HCEC 1CT (cell line): Measurements from ENCODE around the gene APLNR.
"Not testable (repeated sequence)": the region's sequence is repeated elsewhere in the genome, so short reads cannot be mapped to it uniquely, and the experiment has no call there.

Experiments
- DNase-seq: peaks from one replicate; pipeline ENCODE4 v3.0.0-alpha.2; 2017

APLNR gene

DNA sequence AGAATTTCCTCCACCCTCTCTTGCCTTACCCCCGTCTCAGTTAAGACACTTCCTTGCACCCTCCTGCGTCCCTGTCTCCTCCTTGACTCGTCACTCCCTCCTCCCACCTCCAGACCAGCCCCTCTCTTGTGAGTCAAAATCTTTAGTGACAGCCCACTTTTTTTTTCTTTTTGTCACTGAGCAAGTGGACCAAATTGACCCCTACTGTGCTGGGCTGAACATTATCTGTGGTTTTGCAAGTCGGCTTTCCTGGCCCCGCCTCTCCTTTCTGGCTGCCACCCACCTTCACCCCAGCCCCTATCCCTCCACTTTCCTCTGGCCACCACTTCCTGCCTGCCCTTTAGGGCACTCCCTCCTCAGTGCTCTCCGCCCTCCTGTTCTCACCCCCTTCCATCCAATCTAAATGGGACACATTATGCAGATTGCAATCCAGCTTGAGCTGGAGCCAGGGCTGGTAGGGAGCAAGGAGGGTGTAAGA, at the start of gene APLNR:
Gene APLNR, minus strand, starts transcription at position 47 of the 478 bp plus-strand sequence. CDS start 246 bp downstream, outside the sequence.
- DNase-seq, result no peak

DNA sequence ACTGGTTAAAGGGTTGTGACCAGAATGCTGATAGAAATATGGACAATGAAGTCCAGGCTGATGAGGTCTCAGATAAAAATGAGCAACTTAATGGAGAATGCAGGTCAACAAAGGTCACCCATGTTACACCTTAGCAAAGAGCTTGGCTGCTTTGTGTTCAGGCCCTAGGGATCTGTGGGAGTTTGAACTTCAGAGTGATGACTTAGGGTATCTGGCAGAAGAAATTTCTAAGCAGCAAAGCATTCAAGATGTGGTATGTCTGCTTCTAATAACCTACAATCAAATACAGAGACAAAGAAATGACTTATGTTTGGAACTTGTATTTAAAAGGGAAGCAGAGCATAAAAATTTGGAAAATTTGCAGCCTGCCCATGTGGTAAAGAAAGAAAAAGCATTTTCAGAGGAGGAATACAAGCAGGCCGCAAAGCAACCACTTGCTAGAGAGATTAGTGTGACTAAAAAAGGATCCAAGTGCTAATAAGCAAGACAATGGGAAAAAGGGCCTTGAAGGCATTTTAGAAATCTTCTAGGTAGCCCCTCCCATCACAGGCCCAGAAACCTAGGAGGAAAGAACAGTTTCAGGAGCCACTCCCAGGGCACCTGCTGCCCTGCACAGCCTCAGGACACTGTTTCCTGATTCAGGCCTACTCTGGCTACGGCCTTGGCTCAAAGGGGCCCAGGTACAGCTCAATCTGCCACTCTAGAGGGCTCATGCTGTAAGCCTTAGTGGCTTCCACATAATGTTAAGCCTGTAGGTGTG, 46.4 kb upstream of the APLNR start:
- DNase-seq, result no peak

DNA sequence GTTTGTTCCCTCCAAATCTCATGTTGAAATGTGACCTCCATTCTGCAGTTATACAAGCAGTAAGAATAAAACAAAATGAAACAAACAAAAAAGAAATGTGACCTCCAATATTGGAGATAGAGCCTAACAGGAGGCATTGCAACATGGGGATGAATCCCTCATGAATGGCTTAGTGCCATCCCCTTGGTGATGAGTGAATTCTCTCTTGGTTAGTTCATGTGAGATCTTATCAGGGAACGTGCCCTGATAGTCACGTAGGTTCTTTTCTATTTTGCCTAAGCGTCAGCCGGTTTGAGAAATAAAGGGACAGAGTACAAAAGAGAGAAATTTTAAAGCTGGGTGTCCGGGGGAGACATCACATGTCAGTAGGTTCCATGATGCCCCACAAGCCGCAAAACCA, 44.5 kb upstream of the APLNR start:
- DNase-seq, result not testable (repeated sequence)

DNA sequence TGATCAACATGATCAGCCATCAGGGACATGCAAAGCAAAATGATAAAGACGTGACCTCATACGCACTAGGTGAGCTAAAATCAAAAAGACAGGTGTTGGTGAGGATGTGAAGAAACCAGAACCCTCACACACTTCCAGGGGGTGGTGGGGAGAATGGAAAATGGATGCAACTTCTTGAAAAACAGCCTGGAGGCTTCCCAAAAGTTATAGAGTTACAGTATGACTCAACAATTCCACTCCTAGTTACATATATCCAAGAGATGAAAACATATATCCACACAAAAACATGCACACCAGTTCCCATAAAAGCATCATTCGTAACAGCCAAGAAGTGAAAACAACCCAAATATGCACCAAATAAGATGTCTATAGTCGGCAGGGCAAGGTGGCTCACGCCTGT, 42.1 kb upstream of the APLNR start:
- peak; percentile 73 for DNase-seq

DNA sequence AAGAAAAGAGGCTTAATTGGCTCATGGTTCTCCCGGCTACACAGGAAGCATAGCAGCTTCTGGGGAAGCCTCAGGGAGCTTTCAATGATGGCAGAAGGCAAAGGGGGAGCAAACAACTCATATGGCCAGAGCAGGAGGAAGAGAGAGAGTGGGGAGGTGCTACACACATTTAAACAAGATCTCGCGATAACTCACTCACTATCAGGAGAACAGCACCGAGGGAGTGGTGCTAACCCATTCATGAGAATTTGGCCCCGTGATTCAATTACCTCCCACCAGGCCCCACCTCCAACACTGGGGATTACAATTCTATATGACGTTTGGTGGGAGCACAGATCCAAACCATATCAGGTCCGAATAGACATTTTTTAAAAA, 41.7 kb upstream of the APLNR start:
- no peak for DNase-seq

DNA sequence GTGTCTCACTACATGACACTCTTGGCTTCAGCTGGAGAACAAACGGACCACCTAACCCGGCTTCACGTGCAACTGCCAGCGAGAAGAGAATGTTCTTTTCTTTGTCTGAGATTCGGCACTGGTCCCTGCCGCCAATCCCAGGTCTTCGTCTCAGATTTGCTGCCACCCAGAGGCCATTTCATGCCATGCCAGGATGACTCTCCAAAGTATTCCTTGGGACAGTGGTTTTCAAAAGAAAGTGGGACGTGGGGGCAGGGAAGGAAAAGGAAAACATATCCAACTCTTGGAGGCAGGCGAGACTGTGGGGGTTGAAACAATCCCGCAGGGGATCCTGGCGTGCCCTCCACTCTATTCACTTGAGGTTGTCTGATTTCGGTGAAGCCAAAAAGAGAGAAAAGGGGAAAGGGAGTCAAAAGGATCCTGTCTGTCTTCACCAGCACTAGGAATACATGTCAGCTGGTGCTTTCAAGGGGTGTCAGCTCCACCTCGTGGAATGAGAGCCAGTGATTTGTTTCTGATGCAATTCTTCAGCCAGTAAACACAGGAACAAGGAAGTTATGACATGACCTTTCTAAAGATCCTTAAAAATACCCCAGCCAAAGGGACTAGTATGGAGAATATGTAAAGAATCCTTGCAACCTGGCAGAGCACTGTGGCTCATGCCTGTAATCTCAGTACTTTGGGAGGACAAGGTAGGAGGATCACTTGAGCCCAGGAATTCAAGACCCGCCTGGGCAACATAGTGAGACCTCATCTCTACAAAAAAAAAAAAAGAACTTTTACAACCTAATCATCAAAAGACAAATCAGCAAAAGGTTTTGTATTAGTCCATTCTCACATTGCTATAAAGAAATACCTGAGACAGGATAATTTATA, 41.0 kb upstream of the APLNR start:
- peak; percentile 87 for DNase-seq

DNA sequence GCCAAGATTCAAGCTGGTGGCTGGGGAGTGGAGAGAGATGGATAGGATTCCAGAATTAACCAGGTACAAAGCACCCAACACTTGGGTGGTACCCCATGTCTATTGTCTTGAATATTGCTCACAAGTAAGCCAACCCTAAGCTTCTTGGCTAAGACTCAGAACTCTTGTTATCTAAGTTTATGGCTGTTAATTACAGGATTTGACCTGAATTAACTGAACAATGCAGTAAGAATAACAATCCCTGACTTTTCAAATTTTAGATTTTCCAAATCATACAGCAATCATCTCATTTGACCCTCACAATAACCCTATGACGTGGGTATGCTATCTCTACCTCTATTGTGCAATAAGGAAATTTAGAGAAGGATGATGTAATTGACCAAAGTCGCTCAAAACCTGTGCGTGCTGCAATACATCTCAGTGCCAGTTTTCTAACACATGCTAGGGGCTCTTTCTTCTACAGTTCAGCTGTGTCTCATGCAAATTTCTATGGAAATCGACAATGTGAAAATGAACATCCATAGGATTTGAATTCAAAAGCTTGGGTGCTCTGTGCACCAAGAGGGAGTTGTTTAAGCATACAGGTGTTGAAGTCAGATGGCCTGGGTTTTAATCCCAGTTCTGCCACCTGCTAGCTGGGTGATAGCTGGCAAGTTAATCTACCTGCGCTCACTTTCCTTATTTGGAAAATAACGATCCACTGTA, 40.1 kb upstream of the APLNR start:
- no peak for DNase-seq

DNA sequence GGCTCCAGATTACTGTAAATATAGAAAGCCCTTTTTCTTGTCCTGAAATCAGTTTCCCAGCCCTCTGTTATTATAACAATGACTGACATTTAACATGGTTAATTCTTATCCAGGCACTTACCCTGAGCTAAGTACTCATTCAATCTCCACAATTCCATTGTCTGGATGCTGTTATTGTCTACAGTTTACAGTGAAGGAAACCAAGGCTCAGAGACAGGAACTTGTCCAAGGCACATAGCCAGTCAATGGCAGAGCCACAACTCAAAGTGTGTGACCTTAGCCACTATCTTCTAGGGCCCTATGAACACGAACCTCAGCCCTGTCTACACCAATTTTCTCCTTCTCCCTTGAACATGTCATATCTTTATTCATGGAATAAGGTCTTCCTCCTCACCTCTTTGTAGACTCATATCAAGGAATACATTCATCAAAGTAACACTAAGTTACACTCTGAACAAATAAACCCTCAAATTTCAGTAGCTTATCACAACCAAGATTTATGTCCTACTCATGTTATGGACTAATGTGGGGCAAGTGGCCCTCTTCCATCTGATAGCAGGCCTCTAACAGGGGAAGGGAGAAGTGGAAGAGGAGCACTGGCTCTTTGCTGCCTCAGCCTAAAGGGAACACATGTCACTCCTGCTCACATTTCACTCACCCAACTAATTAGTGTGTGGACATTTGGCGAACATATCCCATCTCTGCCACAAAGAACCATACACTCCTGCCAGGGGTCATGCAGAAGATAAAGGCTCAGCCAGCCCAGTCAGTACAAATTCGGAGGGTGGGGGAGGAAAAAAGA, 39.3 kb upstream of the APLNR start:
- no peak for DNase-seq

DNA sequence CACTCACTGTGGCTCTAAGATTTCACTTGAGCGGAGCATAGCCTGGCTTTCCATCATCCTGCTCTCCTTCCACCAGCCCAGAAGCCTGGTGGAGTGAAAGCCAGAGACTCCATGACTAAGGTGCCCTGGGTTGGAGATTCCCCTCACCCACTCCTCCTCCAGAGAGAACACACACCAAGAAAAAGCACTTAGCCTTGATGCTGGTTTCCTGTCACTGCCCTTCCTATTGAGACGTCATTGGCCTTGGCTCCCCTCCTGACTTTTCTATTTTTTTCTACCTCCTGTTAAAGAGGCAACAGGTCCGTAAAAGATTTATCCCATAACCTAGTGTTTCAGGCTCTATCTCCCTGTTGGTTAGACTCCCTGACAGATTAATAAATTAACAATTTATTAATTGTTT, 38.5 kb upstream of the APLNR start:
- no peak for DNase-seq

DNA sequence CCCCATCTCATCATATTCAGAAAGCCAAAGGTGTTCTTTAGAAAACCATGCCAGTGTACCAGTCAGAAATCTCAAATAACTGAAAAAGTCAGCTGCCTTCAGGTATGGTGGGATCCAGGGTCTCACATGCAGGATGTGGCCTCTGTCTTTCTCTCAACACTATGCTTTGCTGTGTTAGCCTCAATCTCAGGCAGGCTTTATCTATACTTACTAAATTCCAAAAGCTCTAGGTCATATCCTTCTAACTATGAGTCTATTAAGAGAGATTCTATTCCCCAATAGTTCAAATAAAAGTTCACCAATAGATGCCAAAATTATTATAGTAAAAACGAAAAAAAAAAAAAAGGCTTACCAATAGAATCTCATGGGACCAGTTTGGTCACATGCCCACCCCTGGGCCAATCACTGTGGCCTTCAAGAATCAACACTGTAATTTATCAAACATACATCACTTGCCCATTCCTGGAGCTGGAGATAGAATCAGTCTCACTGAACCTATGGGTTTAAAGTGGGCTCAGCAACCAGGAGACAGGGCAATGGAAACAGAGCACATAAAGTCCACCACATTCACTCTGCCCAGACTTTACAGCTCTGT, 38.0 kb upstream of the APLNR start:
- DNase-seq, result peak; percentile 36

DNA sequence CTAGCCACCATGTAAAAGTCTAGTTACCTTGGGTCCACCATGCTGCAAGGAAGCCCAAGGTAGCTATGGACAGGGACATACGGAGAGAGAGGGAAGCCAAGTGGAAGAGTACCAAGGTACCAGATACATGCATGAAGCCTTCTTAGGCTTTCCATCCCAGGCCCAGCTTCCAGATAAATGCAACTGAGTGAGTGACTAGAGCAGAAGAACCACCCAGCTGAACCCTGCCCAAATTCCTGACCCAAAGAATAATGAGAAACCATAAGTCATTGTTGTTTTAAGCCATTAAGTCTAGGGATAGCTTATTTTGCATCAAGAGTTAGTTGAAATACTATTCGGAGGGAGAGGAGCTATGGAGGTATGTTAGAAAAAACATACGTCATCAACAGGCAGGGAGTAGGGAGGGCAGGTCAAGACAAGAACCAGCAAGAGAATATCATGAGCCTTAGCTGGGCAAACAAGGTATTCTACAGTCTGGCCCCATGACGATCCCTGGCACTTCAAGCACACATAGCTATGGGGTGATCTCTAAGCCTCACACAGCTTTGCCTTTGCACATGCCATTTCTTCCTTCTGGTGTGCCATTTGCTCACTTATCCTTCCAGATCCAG, 36.5 kb upstream of the APLNR start:
- no peak for DNase-seq

DNA sequence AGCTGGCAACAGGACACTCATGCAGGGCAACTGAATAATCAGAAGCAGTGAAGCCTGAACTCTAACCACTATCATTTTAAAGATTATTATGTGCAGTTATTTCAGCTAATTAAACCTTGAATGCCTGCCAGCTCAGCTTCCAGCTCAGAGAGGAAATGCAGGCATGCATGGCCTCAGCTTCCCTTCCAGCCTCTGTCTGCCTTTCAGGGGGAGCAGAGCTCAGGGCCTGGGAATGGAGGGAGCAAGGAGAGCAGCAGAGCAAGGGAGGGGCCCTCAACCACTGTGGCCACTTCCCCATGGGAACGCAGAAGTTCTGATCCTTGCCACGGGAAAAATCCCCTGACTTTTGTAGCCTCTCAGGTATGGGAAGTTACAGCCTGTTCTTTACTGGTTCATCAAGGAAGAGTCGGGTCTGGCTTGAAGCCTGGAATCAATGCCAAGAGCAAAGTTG, 32.5 kb upstream of the APLNR start:
- no peak for DNase-seq

DNA sequence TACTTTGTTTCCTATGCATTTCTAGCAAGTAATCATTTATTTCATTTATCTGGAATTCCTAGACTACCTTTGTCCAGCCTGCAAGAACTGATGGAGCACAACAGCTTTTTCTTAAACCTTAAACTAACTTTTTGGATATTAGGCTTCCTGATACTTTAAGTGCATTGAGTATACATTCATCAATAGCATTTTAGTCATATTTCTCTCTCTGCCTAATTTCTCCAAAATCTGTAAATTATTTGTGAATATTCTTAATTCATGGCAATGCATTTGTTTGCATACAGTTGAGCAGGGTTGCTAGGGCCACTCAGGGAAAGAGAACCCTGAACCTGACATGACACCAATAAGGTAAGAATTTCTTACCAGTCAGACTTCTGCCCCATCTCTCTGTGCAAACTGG, 29.1 kb upstream of the APLNR start:
- DNase-seq, result no peak

DNA sequence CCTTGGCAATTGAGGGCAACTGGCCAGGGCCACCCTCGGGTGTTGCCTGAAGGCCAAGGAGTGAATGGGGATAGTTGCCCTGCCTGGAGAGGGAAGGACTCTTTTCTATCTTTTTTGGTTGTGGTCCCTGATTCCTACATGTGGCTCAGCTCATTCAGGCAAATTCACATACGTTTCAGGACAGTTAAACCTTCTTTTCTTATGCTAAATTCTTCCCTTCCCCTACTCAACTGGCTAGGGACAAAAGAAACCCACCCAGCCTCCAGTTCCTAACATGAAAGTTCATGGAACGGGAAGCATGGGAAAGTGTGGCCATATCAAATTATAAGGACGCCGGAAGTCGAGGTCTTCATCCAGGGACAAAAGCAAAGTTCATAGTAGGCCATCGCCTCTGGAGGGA, 26.3 kb upstream of the APLNR start:
- no peak for DNase-seq

DNA sequence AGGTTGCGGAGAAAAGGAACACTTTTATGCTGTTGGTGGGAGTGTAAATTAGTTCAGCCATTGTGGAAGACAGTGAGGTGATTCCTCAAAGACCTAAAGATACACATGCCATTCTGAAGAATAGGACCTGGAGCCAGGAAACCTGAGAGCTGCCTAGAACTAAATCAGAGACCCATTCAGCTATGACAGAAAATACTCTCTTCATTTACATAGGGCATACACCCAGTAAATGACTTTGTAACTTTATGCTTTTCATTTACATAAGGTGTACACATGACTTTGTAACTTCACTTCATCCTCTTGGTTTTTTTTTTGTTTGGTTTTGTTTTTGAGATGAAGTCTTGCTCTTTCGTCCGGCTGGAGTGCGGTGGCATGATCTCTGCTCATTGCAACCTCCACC, 25.1 kb upstream of the APLNR start:
- DNase-seq, result no peak

DNA sequence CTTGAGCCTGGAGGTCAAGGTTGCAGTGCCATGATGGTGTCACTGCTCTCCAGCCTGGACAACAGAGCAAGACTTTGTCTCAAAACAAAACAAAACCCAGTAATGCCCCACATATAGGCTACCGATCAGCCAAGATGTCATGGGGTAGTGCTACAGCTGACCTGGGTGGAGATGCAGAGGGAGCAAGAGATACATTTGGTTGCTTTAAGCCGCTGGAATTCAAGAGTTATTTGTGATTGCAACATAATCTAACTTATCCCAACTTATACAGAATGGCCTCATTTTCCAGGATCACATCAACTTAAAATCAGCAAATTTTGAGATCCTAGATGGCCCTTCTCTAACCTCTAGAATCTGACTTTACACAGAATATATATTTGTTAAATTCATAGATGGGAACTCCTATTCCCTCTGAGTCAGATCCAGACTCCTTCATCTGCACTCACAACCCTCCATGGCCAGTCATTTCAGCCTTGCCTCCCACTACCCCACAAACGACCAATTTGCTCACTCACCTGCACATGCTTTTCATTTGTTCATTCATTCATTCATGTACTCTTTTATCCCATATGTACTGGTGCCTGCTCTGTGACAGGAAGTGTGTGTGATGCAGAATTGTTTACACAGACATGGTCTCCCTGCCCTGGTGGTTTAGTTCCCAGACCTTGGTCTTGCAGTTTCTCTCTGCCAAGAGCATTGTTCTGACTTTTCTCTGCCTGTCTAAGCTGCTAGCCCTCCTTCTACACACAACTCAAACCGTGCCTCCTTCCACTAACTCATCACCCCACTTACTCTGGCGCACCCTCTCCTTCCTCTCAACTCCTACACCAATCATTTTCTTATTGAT, 24.1 kb upstream of the APLNR start:
- DNase-seq, result no peak

DNA sequence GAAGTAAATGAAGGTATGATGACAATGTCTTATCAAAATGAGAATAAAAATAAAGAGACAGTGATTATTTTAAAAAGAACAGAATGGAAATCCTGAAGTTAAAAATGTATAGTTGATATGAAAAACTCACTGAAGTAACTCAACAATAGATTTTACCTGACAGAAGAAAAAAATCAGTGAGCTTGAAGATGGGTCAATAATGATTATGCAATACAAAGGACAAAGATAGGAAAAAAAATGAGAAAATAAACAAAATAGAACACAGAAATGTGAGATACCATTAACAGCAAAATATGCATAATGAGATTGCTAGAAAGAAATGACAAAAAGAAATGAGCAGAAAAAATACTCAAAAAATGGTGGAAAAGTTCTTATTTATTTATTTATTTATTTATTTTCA, 19.1 kb upstream of the APLNR start:
- no peak for DNase-seq

DNA sequence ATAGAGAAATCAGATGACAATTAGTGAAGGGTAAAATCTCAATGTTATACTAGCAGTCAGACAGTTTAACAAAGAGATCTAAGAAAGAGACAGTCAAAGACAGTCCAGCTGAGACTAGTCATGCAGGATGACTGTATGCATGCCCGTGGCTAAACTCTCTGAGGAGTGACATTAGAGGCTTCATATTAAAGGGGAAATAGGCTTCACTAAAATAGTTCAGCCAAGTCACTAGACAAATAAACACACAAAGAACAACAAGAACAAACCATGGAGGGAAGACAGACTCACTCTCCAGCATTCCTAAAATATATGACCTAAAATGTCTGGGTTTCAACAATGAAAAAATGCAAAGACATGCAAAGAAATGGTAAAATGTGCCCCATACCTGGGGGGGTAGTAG, 18.6 kb upstream of the APLNR start:
- DNase-seq, result peak; percentile 5

DNA sequence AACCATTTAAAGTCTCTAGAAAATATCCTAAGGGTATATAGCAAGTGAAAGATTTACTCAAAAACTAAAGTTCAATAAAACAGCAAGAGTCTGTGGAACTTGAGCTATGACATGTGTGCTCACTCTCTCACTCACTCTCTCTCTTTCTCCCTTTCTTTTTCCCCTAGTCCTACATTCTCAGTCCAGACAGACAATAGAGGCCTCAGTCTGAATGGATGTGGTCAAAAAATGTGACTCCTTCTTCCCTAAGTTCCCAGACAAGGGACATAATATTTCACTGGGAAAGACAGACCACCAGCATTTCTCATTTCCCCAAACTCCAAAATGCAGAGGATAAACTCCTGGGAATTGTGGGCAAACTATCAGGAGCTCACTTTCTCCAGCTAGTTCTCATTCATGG, 17.6 kb upstream of the APLNR start:
- no peak for DNase-seq

DNA sequence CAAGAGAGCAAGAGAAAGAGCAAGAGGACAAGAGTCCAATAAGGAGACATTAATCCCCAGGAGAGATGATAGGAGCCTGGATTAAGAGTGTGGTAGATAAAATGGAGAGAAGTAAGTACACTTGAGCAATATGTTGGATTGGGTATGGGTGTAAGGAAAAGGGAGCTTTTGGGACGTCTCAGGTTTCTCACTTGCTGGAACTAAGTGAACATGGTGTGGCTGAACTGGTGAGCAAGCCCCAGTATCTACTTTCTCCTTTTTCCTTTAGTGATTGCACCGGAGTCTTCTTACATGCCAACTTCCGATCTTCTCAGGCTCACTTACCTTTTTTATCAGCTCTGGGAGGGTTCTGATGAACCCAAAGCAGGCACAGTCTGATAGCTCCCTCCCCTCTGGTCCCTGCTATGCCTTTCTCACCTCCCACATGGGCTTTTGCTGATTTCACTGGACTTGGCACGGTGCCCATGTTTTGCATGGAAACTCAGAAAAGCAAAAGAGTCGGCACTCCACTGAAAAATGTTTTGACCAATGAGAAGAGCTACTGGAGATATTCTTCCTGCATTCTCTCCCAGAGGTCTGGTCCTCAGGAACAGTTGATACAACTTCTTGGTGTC, 14.5 kb upstream of the APLNR start:
- no peak for DNase-seq
